GM18519 (cell line): Measurements from ENCODE around the gene OLFM3.

Source experiments
- ATAC-seq: cut with Tn5 transposase; IDR thresholded peaks from one replicate; pipeline ENCODE4 v1.9.1; 2021; ENCODE audit warnings: mild to moderate bottlenecking, moderate library complexity; ENCODE audit not compliant: unreplicated experiment, low FRiP score

OLFM3 gene

GRCh38 chr1:101953623-101954022 is 43.1 kb downstream of the OLFM3 start:
- ATAC-seq = no peak

- ATAC-seq = no peak
Measured at GRCh38 chr1:101945884-101946283, 50.8 kb downstream of the OLFM3 start.

- no peak for ATAC-seq
Measured at GRCh38 chr1:101943237-101943636, 53.5 kb downstream of the OLFM3 start.

- ATAC-seq = no peak
Measured at GRCh38 chr1:101942516-101943193, 54.1 kb downstream of the OLFM3 start.

- ATAC-seq = no peak
Measured at GRCh38 chr1:101938681-101939080, 58.0 kb downstream of the OLFM3 start.

GRCh38 chr1:101929343-101929742 is 67.4 kb downstream of the OLFM3 start:
- ATAC-seq = no peak

GRCh38 chr1:101928829-101929228 is 67.9 kb downstream of the OLFM3 start:
- ATAC-seq = no peak

- ATAC-seq = no peak
Measured at GRCh38 chr1:101924700-101925099, 72.0 kb downstream of the OLFM3 start.

- ATAC-seq = no peak
Measured at GRCh38 chr1:101920577-101920976, 76.1 kb downstream of the OLFM3 start.

GRCh38 chr1:101918277-101918676 is 78.4 kb downstream of the OLFM3 start:
- ATAC-seq = no peak

GRCh38 chr1:101915597-101915996 is 81.1 kb downstream of the OLFM3 start:
- ATAC-seq = no peak

GRCh38 chr1:101914473-101915242 is 82.1 kb downstream of the OLFM3 start:
- ATAC-seq = no peak

- no peak for ATAC-seq
Measured at GRCh38 chr1:101911894-101912293, 84.8 kb downstream of the OLFM3 start.

- no peak for ATAC-seq
Measured at GRCh38 chr1:101908980-101909379, 87.7 kb downstream of the OLFM3 start.

- ATAC-seq = no peak
Measured at GRCh38 chr1:101907264-101907663, 89.5 kb downstream of the OLFM3 start.

GRCh38 chr1:101905283-101905835 is 91.4 kb downstream of the OLFM3 start:
- ATAC-seq = no peak

- ATAC-seq = no peak
Measured at GRCh38 chr1:101902199-101902598, 94.5 kb downstream of the OLFM3 start.

GRCh38 chr1:101898137-101898536 is 98.6 kb downstream of the OLFM3 start:
- ATAC-seq = no peak

- no peak for ATAC-seq
Measured at GRCh38 chr1:101884621-101885020, 112.1 kb downstream of the OLFM3 start.

GRCh38 chr1:101875891-101876290 is 120.8 kb downstream of the OLFM3 start:
- ATAC-seq = no peak

GRCh38 chr1:101873672-101874071 is 123.1 kb downstream of the OLFM3 start:
- ATAC-seq = no peak

- ATAC-seq = no peak
Measured at GRCh38 chr1:101859941-101860340, 136.8 kb downstream of the OLFM3 start.
